OCI-LY3 (cell line): ENCODE results near the gene AOAH.

Experiments used
- EZH2phosphoT487 ChIP-seq: fragments of 200-600 bp; shearing (Covaris generic); IDR thresholded peaks from 2 replicates; pipeline ENCODE4 v1.6.1; 2018; ENCODE audit warnings: antibody characterized with exemption, mixed run types, low read depth
- TF ChIP-seq, protein P1 (sequence below): fragments of 200-600, 300-600 bp; sonication (generic); IDR thresholded peaks from 2 replicates; pipeline ENCODE4 v1.5.1; 2014; ENCODE audit warnings: antibody characterized with exemption, low read length, low read depth

DNA sequence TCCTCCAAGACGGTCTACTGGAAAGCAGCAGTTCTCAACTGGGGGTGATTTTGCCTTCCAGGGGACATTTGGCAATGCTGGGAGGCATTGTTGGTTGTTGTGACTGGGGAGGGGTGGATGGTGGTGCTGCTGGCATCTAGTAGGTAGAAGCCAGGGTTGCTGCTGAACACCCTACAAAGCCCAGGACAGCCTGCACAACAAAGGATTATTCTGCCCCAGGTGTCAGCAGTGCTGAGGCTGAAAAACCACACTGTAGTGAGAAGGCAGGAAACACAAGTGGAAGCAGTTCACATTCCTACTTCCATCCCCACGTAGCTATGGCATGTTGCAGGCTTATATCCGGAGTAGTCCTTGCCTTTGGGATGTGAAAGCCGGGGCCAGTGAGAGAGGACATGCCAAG, 86.9 kb downstream of the AOAH start:
- TF ChIP-seq, protein P1, sequence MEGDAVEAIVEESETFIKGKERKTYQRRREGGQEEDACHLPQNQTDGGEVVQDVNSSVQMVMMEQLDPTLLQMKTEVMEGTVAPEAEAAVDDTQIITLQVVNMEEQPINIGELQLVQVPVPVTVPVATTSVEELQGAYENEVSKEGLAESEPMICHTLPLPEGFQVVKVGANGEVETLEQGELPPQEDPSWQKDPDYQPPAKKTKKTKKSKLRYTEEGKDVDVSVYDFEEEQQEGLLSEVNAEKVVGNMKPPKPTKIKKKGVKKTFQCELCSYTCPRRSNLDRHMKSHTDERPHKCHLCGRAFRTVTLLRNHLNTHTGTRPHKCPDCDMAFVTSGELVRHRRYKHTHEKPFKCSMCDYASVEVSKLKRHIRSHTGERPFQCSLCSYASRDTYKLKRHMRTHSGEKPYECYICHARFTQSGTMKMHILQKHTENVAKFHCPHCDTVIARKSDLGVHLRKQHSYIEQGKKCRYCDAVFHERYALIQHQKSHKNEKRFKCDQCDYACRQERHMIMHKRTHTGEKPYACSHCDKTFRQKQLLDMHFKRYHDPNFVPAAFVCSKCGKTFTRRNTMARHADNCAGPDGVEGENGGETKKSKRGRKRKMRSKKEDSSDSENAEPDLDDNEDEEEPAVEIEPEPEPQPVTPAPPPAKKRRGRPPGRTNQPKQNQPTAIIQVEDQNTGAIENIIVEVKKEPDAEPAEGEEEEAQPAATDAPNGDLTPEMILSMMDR = no peak
- TF ChIP-seq EZH2phosphoT487 = no peak
